GM18909 (cell line): ENCODE data around the gene AATF.

Experiments used
- ATAC-seq: cut with Tn5 transposase; IDR thresholded peaks from one replicate; pipeline ENCODE4 v1.9.1; 2021; ENCODE audit warnings: mild to moderate bottlenecking; ENCODE audit not compliant: unreplicated experiment, poor library complexity

Gene AATF

GRCh38 chr17:36930583-36930900 lies 18.2 kb upstream of the AATF start:
- ATAC-seq: no peak

DNA sequence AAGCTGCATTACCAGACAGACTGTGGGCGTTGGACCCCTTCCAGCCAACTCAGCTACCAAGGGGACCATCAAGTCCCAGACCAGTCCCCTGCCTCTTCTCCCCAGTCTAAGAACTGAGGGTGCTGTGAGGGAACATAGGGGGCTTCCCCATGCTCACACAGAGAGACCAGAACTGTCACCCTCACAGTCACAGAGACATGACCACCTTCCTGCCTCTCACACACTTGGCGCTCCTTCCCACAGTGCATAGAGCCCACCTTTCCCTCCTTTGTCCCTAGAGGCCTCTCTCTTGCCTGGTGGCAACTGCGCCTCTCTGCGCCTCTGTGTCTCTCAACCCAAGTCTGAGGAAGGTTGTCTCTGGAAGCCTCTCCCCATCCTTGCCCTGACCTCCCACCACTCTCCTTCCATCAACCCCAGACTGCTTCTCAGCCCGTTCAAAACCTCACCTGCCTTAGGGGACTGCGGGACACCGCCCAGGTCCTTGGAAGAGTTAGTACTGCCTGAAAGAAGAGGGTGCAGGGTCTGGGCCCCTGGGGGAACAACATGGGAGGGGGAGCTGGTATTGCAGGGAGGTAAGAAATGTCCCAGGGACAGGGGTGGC lies 17.6 kb upstream of the AATF start:
- no peak for ATAC-seq

- no peak for ATAC-seq
Measured at GRCh38 chr17:36931697-36932382, 16.9 kb upstream of the AATF start.

DNA sequence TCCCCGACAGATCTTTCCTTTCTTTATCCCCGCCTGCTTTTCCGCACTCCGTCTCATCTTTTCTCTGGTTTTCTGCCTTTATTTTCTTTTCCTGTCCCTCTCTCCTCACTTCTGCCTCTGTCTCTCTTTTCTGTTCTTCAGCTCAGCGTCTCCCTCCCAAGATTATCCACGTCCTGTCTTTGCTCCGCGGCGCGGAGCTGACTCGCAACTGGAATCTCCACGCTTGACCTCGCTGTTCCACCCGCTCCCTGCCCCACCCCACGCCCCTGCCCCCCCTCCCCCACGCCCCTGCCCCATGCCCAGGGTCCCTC lies 16.4 kb upstream of the AATF start:
- no peak for ATAC-seq

DNA sequence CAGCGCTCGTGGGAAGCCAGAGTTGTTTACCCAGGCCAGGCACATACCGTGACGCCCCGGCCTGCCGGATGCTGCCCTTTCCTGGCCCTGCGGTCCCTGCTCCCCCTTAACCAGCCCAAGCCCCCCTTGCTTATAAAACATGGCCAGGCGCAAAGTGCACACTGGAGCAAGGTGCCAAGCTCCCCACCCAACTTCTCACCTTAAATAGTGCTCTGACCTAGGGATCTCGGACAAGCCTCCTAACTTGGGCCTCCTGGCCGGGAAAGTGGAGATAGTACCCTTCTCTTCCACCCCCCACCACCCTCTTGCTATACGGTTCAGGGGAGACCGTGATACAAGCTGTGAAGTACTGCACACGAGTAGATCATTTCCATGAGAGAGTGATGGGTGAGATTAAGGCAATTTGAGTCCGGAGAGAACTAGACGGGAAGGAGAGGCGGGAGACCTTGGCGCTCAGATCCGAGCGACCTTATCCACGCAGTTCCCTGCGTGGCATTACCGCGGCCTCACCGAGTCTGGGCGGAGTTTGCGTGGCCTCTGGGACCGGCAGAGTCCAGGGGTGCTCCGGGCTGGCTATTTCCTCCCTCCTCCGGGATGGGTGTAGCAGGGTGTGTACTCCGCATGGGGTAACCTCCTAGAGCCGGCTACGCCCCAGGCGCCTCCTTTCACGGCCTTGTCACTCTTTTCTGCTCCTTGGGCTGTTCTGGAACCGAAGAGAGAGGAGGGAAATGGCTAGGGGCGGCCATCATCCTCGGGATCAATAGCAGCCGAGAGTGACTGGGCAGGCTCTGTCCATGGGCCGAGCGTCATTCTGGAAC lies 15.9 kb upstream of the AATF start:
- no peak for ATAC-seq

- ATAC-seq: no peak
Measured at GRCh38 chr17:36933512-36934143, 15.1 kb upstream of the AATF start.

DNA sequence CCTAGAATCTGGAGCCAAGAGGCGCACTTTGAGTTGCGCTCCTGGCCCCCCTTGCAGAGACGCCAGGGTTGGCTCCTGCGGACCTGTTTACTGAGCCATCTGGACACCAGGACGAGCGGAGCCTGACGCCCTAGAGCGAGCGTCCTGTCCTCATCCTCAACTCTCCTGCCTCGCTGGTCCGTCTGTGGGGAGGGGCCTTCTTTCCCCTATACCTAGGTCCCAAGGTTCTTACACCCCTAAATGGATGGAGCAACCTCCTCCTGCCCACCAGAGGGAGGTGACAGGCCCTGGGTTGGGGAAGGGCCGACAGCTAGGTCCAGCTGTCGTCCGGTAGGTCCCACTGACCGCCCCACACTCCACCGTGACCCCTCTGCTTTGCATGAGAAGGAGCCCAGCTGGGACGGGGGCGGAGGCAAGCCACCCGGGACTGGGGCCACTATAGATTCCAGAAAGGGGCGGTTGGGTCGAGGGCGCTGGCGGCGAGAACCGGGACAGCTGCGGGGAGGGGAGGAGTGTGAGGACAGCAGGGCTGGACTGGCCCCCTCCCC lies 14.5 kb upstream of the AATF start:
- no peak for ATAC-seq

- ATAC-seq: no peak
Measured at GRCh38 chr17:36934692-36935630, 13.8 kb upstream of the AATF start.

- no peak for ATAC-seq
Measured at GRCh38 chr17:36935671-36936454, 12.9 kb upstream of the AATF start.

DNA sequence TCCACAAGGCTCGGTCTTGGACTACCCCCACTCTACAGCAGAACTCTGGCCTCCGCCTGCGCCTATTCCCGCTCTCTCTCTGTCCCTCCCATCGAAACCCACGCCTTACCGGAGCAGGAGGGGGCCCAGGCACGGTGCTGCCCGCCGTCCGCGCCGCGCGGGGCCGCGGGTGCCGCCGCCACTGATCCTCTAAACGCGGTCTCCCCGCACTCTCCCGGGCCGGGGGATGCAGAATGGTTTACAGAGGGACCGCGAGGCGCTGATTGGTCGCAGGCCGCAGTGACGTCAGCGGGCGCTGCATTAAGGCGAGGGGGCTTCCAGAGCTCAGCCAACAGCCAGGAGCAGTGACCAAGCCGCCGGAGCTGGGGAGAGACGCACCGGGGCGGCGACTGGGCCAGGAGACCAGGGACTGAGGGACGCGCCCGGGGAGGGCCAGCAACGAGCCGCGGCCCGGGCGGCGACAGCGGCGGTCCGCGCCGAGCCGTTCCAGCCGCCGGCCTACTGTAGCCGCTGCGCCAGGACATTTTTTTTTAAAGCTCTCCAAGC lies 12.2 kb upstream of the AATF start:
- ATAC-seq: no peak

- ATAC-seq: no peak
Measured at GRCh38 chr17:36937001-36937958, 11.5 kb upstream of the AATF start, which contains the start of gene LHX1. Gene LHX1 (plus strand): TSS chr17:36937475. CDS start chr17:36938198, 723 bp downstream.

DNA sequence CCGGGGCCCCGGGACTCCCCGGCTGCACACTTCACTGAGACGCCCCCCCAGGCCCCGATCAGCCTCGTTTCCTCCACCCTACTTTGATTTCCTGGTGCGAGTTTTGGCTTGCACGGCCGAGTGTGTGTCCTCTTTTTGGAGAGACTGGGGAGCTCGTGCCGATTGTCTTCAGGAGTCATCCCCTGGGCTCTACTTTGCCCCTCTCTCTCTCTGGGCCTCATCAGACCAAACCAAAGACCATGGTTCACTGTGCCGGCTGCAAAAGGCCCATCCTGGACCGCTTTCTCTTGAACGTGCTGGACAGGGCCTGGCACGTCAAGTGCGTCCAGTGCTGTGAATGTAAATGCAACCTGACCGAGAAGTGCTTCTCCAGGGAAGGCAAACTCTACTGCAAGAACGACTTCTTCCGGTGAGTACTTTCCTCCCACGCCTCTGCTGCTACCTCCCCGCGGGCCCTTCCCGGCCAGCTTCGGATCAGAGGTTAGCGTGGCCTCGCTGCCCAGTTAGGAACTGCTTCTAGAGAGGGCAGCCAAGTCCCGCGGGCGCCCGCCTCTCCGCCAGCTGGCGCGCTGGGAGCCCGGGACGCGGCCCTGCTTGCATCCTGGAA lies 10.7 kb upstream of the AATF start:
- ATAC-seq: no peak

DNA sequence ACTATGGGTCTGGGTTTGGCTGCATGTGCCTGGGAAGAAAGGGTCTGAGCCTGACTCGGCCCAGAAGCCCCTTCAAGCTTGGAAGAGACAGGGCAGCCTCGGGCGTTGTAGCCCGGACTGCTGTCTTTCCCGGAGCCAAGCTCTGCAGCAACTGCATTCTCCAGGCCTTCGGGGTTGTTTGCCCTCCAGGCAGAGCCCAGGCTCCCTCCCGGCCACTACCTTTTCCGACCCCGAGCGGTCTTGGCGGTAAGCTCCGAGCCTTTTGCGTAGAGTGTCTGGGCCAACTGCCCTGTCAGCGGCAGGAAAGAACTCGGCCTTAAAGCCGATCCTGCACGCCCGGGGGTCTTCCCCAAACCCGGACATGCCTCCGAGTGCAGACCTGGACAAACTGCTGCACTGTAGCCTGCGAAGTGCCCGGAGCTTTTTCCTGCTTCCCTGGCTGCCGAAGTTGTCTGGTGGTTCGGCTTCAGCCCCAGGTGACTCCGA lies 10.1 kb upstream of the AATF start:
- ATAC-seq: no peak

DNA sequence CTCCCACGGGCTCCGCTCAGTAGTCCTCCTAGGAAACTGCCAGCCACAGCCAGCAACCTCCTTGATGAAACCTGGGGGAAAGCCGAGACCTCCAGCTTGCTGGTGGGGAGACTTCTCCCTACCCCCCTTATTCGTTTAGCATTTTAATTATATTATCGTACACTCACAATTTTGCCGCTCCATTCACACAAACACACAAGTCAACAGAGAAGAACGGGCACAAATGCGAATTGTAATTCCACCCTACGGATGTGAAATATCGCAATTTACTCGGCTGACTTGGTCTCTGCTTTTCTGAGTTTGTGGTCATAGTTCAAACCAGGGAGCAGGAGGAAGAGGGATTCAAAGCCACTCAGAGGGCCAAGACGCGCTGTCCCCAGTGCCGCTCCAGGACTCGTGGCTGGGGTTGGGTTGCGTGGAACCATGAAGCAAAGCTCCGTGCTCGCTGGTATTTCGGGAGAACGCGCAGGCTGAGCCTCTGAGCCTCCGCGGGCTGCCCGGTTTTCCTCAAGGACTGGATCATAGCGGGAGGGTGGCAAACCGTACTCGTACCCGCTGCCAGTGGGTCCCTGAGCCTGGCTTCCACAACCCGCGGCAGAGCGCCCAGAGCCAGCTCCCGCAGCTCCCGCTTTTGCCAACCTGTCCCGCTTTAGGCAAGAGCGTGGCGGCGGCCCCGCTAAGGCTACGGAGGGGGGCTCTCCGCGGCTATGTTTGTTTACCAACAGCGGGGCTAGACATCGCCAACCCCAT lies 9.5 kb upstream of the AATF start:
- no peak for ATAC-seq

GRCh38 chr17:36939802-36940312 lies 8.9 kb upstream of the AATF start:
- no peak for ATAC-seq
